ENCODE measurements around the gene C1orf122.
"Not testable (repeated sequence)": the region's sequence is repeated elsewhere in the genome, so short reads cannot be mapped to it uniquely, and the experiment has no call there.

C1orf122 gene

GRCh38 chr1:37807555-37808368 lies at the start of gene C1orf122, which contains the start of gene YRDC:
Gene C1orf122 (plus strand): TSS chr1:37807790. CDS start chr1:37808405, 615 bp downstream.
Gene YRDC (minus strand): TSS chr1:37808208. CDS start chr1:37808180, 28 bp downstream.
- DNase-seq = peak; percentile 93

DNA sequence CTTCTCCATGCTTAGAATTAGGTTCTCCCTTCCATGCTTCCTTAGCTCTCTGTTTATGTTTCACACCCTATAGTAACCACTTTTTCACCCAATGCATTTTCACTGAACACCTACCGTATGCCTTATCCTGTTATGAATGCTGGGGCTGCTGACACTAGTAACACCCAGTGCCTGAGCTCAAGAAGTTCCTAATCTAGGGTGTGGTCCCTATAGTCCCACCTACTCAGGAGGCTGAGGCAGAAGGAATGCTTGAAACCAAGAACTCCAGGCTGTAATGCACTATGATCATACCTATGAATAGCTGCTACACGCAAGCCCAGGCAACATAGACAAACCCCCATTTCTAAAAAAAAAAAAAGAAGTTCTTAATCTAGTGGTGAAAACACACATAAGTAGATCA lies 48.1 kb upstream of the C1orf122 start:
- no peak for DNase-seq

DNA sequence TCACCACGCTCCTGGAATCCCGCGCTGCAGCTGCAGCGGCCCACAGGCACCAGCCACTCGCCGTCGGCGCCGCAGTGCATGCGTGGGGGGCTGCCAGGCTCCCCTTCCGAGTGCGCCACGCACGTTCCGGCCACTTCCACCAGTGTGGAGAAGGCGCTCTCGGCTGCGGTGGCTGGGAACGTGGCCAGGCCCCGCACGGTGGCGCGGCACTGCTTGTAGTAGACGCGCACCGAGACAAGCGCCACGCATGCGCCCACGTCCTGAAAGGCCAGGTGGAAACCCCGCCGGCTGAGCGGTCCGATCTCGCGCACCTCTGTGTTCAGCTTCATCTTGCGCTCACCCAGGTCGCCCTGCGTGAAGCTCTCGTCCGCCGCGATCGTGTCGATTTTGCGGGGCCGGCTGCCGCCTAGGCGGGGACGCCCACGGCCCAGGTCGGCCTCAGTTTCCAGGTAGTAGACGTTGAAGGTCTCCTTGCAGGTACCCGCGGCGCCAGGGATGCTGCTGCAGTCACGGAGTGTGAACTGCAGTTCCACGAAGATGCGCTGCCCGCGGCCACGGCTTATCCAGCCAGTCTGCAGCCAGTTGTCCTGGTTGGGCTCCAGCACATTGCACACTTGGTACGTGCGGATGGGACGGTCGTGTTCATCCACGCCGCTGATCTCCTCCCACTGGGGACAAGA lies 46.0 kb upstream of the C1orf122 start:
- DNase-seq = no peak

DNA sequence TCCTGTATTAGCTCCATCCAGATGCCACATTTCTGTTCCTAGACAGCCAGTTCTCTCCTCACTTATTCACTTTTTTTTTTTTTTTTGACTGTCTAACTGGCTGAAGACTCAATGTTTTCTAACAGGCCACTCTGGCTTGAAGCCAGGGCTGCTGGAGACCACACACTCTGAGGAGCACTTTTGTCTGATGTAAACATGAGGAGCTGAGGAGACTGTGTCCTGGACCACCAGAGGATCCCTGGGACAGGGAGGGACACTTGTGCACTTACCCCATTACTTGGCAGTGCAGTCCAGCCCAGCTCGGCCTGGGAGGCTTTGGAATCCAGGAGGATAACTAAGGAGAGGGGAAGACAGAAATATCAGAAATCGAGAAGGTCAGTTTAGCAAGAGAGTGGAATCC lies 45.1 kb upstream of the C1orf122 start:
- DNase-seq = no peak

GRCh38 chr1:37763791-37764413 lies 43.7 kb upstream of the C1orf122 start:
- DNase-seq = no peak

DNA sequence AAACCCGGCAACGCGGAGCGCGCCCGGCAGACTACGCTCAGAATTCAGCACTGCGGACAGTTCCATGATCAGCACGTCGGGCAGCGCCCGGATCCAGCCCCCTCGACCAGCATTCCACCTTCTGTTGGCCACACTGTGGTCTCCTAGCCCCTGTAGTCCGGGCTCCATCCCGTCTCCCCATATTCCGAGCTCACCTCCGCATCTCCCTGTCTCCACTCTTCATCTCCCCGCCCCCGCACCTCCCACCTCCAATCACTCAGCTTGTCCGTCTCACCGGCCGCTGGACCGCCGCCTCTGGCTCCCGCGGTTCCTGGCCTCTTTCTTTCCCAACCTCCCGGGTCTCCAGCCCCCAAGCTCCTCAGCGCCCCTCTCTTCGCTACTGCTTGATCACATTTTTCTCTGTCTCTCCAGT lies 43.2 kb upstream of the C1orf122 start:
- peak; percentile 36 for DNase-seq

- DNase-seq = no peak
Measured at GRCh38 chr1:37764888-37765441, 42.6 kb upstream of the C1orf122 start, which contains the start of gene EPHA10. Gene EPHA10 (minus strand): TSS chr1:37765120. CDS start chr1:37765066, 54 bp downstream.

GRCh38 chr1:37765916-37766664 lies 41.5 kb upstream of the C1orf122 start:
- no peak for DNase-seq

DNA sequence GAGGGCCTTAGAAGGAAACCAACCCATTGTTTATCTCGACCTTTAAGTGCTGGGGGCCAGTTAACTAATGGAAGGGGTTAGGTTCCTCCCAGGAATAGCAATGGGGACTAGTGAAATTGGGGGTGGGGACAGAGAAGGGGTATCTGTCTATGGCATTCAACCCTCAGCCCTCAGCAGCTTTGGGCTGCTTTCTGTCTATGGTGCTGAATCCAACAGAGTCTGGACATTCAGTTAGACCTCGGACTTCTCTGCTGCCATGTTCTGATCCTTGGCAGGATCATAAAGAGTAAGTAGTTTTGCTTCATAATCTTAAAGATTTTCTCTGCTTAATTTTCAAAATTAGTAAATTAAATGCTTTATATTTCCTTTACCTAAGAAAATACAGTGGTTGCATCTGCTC lies 40.1 kb upstream of the C1orf122 start:
- no peak for DNase-seq

DNA sequence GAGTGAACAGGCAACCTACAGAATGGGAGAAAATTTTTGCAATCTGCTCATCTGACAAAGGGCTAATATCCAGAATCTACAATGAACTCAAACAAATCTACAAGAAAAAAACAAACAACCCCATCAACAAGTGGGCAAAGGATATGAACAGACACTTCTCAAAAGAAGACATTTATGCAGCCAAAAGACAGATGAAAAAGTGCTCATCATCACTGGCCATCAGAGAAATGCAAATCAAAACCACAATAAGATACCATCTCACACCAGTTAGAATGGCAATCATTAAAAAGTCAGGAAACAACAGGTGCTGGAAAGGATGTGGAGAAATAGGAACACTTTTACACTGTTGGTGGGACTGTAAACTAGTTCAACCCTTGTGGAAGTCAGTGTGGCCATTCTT lies 36.1 kb upstream of the C1orf122 start:
- not testable (repeated sequence) for DNase-seq

DNA sequence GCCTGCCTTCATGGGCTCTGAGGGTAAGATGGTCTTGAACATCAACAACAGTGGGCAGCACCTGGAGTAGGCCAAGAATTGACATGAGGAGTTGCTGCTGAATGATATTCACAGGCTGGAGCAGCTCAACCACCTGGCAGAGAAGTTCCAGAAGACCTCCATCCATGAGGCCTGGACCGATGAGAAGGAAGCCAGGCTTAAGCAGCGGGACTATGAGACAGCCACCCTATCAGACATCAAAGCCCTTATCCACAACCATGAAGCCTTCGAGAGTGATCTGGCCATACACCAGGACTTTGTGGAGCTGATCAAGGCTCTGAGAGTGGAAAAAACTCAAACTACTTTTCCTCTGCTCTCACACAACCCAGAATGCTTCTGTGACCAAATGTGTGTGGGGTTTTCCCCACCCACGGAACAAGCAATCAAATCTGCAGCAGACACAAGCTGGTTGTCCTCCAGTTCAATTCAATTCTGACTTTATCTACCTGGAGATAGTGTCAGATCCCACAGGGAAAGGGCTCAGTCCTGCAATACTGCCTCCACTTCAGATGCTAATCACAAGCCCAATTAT lies 30.6 kb upstream of the C1orf122 start:
- DNase-seq = no peak

DNA sequence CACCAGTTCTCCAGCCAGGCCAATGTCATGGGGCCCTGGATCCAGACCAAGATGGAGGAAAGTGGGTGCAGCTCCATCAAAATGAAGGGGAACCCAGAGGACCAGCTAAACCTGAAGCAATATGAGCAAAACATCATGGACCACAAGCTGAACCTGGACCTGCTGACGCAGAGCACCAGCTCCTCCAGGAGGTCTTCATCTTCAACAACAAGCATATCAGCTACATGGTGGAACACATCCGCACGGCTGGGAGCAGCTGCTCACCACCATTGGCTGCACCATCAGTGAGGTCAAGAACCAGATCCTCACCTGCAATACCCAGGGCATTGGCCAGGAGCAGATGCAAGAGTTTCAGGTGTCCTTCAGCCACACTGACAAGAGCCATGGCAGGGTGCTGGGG lies 28.9 kb upstream of the C1orf122 start:
- DNase-seq = no peak

DNA sequence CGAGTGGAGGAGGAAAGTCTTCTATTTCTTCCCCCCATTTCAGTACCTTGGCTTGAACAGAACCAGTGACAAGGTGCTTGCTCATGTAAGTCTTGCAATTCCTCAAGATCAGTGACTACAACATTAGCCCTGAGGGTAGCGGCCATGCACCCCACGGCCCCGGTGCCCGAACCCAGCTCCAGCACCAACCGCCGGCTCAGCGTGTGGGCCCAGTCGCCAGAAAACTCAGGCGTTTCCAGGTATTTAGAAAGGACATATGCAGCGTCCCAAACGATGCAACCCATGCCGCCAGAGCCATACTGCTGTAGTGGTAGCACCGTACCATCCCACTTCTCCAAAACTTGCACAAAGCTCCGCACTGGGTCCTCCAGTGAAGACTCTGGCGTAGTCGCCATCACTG lies 25.1 kb upstream of the C1orf122 start:
- no peak for DNase-seq

DNA sequence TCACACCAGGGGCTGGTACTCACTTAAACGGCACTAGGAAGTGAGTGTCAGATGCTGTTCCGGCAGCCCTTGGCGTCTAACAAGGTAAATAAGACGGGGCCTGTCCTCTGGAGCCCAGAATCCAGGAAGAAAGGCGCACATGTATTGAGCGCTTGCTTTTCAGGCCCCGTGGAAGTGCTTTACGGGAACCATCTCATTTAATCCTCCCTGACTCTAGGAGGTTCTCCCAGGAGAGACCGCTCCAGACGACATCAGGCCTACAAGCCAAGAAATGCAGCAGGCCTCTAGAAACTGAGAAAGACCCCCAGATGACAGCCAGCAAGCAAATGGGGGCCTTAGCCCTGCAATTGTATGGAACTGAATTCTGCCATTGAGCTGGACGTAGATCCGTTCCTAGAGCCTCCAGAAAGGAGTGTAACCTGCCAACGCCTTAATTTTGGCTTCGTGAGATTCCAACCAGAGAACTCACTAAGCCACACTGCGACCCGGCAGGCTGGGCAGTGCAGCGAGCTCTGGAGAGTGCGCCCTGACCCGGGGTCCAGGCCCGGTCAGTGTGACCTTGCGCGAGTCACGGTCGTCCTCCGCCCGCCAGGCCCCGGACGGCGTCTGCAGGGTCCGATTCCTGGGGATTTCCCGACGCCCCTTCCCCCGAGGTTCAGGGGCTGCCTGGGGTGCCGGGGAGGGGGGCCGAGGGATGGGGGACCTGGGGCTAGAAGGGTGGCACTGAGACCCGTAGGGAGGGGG lies 14.5 kb upstream of the C1orf122 start:
- no peak for DNase-seq

- DNase-seq = peak; percentile 61
Measured at GRCh38 chr1:37793773-37794371, 13.7 kb upstream of the C1orf122 start, which contains the start of gene MANEAL. Gene MANEAL (plus strand): TSS chr1:37793847. CDS start chr1:37794183, 336 bp downstream.

DNA sequence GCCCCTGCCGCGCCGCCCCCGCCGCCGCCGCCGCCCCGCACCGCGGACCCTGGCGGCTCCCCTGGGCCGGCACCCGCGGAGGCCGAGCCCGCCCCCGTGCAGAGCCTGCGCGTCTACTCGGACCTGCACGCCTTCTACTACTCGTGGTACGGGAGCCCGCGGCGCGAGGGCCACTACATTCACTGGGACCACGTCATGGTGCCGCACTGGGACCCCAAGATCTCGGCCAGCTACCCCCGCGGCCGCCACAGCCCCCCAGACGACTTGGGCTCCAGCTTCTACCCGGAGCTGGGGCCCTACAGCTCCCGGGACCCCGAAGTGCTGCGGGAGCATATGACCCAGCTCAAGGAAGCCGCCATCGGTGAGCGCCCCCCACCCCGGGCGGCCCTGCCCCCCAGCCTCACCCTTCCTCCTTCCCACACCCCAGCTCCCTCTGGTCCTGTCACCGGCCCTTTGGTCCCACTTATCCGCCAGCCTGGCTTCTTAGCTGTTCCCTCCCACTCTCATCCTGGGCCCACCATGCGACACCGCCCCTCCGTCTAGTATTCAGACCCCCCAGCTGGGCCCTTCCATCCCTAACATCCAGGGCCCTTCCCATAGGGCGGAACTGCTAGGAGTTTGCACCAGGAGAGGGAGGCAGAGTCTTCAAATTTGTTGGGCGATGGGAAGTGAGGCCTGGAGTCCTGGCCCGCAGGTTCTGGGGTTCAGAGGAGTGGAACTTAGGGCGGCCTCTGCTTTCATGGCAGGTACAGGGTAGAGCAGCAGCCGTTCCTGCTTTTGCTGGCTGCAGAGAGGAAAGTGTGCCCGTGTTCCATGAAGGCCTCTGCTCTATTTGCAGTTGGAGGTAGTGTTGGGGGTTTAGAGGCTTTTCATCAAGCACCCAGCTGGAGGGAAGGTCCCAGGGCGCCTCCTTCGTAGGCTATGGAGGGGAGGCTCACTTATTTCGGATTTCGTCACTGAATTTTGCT lies 12.9 kb upstream of the C1orf122 start:
- no peak for DNase-seq

- no peak for DNase-seq
Measured at GRCh38 chr1:37795340-37796125, 12.1 kb upstream of the C1orf122 start.

GRCh38 chr1:37797750-37798345 lies 9.7 kb upstream of the C1orf122 start:
- peak; percentile 44 for DNase-seq
